Activated CD4-positive, alpha-beta T cell treated with anti-CD3 and anti-CD28 coated beads, Interleukin-2, amount 50 U/mL, for 4 hours (primary cell): ENCODE data around the gene CDH4.

Experiments
- DNase-seq, 2 experiments: peaks; one replicate each; pipeline ENCODE4 v3.0.0-alpha.2; 2020

Gene CDH4

DNA sequence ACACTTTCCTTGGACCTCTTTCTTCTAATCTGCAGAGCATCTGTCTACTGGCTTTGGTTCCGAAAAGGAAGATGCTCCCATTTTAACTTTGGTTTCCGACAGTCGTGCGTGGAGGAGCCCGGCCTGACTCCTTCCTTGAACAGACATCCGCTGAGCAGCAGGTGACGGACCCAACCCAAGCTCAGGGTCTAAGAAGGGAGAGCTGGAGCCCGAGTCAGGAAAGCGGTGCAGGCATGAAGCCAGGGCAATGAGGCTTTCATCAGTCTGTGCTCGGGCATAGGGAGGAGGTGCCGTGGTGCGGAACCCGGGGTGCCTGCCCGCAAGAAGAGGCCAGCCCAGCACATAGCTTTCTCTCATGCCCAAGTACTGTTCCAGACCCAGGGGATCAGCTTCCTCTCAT lies 109.4 kb downstream of the CDH4 start:
- no peak for DNase-seq

DNA sequence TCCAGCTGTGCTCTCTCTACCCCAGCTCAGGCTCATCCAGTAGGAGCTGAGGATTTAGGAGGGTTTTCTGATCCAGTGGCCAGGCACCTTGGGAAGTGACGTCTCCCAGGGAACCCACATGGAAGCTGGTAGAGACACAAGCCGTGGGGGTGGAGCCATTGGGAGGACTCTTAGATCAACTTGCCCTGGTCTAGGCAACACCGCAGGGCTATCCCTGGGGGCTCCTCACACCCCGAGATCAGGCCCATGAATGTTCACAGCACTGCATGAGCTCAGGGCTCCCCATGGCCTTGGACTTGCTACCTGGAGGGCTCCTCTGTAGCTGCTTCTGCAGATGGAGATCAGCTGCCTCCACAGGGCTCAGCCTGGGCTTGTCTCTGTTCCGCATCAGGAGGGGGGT lies 112.1 kb downstream of the CDH4 start:
- no peak for DNase-seq

DNA sequence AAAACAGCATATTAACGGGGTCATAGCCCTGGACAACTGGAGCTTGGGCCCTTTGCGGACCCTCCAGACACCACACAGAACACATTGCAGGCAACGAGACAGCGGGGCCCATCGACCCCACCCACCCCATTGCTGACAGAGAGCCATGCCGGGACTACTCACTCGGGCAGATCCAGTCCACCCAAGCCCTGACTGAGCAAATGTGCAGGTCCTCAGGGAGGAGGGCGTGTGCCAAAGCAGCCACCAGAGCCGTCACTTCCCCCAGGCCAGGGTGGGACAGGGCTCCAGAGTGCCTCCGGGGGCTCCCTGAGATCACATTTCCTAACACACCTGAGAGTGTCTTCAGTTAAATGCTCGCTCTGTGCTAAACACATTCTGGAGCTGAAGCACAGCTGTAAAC lies 114.9 kb downstream of the CDH4 start:
- DNase-seq = no peak

DNA sequence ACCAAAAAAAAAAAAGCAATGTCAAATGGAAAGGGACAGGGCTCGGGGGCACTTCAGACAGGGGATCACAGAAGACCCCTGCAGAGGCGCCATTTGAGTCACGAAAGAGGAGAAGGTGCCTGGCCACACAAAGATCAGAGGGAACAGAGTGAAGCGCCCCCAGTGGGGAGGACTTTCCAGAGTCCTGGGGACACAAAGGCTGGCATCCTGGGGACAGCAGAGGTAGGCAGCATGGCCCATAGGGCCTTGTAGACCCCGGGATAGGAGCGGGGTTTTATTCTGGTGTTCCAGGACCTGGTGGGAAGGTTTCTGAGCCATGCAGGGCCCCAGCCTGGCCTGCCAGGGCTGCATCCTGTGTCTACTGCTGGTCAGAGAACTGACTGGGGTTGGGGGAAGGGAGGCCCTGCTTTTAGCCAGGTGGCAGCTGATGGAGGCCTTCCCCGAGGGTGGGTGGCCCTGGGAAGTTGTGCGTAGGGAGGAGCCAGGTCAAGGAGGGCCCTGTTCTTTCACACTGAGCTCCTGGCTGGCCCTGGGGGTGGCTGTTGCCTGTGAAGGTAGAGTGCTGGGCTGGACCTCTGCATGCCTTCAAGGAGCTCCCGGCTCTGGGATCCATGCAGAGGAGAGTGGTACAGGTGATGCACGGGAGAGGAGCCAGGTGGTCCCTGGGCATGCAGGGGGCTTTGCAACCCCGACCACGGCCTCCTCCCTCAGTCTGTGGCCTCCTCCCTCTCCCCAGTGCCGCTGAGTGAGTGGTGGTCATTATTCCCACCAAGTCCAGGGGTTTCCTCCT lies 117.9 kb downstream of the CDH4 start:
- no peak for DNase-seq

DNA sequence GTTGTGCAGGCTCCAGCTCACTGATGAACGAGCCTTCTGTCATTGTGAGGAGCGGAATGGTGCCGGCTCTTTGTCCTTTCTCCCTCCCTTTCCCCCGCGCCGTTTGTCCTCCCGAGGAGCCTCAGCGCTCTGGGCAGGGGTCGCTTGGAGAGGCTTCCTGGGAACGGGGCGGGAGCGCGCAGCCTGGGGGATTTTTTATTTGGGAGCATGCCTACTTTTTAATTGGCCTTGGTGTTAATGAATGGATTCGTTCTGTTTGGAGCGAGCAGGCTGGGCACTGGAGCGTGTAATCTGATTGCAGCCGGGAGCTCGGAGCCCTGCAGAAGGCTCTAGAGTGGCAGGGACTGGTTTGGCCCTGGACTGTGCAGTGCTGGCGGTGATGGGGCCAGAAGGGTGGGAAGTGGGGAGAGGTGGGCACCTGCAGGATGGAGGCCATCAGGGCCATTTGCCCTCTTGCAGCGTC lies 118.8 kb downstream of the CDH4 start:
- DNase-seq = no peak

DNA sequence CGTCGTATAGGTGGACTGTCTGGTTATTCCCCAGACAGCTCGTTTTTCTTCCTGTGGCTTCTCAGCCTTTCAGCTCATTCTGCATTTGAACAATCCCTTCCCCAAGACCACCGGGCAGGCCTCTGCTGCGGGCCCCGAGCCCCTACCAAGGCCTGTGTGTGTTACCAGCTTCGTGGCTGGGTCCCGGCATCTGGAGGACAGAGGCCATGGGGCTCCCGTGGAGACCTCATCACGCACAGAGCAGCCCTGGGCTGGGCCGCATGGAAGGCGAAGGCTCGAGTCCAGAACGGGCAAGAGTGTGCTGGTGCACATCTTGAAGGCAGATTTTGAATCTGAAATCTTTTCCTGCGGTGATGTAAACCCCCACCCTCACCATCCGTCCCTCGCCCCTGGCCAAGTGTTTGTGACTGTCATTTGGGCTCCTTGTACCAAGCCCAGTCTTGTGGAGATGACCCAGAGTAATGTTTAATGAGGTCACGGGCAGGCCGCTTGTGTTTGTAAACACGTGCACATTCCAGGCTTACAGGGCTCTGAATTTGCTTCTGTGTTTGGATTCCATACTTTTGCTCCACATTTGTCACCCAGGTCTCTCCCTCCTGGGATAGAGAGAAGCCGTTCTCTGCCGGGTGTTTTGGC lies 119.6 kb downstream of the CDH4 start:
- no peak for DNase-seq

DNA sequence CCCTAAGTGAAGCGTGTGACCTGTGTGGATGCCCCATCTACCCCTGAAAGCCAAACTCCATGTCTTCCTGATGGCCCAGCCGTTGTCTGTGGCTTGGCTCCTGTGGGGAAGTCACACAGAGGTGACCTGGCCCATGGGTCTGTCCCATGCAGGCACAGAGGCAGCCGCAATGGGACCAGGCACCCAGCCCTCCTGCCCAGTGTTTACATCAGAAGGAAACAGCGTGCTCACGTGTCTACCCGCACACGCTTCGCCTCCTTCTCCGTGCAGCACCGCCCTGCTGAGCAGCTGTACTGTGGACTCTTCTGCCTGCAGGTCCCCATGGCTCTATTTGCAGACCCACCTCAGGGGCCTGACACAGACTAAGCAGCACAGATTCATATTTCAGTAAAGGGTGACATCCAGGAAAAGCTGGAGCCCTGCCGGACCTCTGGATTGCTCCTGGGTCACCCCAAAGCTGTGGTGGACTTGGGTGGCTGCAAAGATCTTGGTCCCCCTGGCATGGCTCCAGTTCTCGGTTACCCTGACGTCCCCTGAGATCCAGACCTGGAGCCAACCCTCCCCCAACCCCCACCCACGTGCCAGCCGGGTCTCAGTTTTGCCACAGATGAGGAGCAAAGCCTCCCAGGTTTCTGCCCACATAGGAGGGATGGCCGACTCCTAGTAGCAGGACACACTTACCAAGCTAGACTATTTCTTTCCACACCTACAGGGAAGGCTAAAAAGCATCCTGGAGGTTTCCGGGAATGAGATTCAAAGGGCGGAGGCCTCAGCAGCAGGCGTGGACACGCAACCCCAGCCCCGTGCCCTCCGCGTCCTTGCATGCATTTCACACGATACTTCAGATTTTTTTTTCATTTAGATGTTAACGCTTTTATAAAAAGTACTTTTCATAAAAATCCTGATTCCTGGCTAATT lies 120.3 kb downstream of the CDH4 start:
- no peak for DNase-seq

DNA sequence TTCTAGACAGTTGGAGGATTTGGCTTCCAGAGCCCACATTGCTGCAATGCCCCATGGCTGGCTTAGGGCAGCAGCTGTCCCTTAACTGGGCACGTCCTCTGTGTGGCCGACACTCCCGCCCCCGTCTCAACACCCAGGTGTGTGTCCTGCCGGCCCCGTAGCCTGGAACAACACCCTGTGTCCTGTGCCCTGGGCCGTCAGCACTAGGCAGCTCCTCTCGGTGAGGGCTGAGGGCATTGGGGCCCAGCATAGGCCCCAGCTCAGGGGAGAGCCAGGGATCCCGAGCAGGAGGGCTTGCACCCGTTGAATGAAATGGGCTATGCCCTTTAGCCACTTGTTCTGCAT lies 121.0 kb downstream of the CDH4 start:
- DNase-seq = no peak

DNA sequence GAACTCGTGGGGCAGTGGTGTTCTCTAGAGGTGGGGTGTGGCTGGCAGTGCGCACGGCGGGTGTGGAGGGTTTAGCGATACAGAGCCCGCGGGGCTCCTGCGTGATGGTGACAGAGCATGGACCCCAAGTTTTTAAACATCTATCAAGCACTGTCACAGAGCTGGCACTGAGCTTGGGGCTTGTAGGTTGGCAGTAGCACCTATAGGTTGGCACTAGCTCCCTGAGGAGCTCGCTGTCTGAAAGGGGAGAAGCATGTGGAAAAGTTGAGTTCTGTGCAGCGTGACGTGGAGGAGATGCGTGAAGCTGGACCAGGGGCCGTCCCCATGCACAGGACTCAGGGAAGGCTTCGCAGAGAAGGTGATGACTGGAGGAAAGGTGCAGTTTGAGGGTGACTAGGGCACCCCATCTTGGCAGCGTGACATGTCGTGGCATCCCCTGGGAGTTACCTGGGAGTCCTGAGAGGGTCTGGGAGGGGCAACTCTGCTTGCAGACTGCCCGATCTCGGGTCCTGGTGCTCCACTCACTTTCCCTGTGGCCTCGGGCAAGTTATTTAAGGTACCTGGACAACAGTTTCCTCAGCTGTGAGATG lies 122.0 kb downstream of the CDH4 start:
- no peak for DNase-seq

DNA sequence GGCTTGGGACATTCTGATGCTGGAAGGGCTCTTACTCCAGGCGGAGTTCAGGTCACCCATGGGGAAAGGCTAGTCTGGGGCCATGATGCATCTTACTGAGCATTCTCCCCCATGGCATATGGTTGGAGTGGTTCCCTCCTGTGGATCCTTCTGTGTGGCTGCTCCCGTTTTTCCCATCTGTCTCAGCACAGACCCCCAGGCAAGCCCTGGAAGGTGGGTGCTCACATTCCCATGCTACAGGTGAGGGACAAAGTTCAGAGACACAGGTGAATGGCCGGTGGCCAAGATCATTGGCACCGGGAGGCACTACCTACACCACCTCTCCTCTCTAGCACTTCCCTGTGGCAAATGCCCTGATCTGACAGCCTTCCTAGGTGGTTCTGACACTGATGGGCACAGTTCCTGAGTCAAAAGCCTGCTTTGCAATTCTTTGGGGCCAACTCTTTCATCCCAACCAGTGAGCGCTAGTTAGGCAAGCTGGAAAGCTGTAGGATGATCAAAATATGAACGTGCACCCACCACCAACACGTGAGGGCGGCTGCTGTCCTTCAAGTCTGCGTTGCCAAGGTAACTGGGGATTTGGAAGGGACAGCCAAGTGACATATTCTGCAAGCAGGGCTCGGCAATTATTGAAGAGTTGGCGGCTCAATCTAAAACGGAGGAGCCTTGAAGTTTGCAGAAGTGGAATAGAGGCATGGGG lies 124.6 kb downstream of the CDH4 start:
- no peak for DNase-seq

DNA sequence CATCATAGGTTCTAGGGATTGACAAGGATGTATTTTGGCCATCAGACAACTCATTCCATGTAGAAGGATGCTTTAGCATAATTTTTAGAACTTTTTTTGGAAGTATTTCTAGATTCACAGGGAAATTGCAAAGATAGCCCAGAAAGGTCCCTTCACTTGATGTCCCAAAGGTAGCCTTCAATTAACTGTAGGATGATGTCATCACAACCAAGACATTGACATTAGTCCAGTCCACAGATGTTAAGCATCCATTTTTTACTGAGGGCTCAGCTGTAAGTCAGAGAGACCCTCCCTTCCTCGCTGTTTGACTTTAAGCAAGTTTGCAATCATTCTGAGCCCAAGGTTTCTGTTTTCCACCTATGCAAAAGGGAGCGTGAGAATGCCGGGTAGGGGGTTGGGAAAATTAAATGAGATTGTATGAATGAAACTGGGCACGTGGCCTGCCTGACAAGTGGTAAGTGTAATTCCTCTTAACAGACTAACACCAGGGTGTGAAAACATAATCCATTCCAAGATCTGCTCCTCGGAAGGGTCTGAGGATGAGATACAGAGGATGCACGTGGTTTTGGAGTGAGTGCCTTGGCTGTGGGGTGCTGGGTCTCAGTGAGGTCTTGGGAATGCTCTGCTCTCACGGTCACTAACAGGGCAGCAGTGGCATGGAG lies 126.8 kb downstream of the CDH4 start:
- no peak for DNase-seq

DNA sequence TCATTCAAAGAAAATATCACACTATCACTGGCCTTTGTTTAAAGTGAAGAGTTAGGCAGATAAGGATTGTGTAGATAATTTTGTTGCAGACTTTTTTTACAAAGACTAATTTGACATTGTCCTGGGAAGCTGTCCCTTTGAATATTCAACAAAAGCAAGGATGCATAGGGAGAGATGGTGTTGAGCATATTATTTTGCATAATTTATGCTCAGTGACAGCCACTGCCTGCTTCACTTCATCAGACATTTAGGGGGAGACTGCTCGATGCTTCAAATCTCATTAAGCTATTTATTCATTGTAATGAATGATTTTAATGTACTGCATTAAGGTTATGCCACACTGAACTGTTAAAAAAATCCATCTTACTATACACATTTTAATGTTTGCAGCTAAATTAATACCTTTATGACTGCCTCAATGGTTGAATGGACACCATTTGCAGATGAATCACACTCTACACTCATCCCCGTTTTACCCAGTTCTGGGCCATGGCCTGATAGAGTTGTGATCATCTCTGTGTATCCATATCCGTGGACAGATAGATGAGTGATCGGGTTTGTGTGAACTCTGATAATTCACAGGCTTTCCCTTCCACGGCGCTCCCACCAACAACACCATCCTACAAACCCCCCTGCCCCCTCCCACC lies 128.0 kb downstream of the CDH4 start:
- DNase-seq = no peak

DNA sequence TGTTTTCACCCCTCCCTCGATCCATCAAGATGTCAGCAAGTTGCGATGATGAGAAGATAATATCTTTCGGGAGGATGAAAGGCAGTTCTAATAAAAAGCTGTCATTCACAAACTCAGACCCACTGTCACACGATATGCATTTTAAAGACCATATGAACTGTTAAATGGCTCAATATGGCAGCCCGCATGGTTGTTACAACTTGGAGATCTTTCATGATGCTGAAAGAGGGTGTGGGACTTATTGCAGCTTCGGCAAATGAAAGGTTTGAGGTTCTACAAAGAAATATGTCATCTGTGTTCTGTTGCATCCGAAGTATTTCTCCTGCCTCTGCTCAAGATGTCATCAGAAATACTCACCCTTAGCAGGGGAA lies 128.5 kb downstream of the CDH4 start:
- DNase-seq = no peak

DNA sequence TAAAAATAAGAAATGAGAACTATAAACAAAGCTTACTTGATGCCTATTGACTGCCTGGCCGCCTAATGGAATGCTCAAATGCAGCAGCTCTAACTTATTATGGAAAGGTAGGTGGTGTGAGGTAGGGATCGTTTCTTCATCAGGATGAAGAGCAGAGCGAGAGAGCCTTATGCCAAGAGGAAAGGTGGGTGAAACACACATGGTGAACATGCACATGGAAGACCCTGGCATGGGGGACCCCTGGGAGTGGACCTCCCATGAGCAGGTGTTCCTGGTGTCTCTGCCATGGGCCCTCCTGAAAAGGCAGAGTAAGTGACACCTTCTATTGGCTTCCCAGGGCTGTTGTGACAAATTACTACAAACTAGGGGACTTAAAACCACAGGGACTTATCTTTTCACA lies 130.1 kb downstream of the CDH4 start:
- DNase-seq = no peak

DNA sequence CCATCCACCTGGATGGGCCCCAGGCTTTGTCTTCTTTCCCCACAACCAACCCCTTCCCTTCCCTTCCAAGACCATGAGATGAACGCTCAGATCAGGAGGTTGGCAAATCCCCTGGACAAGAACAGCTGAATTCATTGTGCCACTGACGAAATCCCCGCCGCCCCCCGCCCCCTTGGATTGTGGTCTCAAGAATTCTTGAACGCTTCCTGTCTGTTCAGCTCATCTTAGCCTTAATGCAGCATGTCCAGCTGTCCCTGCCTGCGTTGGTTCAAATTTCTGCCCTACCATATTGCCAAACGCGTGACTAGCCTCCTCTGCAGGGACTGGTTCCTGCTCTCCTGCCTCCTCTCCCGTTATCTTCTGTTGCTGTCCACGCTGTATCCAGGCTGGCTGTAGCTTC lies 133.2 kb downstream of the CDH4 start:
- DNase-seq = no peak

DNA sequence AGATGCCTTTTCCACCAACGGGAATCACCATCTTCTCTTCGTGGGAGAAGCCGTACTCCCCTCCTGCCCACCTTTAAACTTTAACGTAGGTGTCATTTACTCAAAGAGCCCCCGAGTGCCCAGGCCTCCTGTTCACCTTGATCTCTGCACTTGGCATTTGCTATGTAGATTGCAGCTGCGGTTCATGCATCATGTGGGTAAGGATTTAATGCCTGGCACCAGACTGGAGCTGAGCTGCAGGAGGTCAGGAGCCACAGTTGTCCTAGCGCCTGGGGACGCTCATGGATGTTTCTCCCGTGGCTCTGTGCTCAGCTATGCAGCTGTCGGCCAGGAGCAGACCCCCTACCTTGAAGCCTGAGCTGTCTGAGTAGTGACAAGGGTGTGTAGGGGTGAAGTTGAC lies 133.7 kb downstream of the CDH4 start:
- no peak for DNase-seq

DNA sequence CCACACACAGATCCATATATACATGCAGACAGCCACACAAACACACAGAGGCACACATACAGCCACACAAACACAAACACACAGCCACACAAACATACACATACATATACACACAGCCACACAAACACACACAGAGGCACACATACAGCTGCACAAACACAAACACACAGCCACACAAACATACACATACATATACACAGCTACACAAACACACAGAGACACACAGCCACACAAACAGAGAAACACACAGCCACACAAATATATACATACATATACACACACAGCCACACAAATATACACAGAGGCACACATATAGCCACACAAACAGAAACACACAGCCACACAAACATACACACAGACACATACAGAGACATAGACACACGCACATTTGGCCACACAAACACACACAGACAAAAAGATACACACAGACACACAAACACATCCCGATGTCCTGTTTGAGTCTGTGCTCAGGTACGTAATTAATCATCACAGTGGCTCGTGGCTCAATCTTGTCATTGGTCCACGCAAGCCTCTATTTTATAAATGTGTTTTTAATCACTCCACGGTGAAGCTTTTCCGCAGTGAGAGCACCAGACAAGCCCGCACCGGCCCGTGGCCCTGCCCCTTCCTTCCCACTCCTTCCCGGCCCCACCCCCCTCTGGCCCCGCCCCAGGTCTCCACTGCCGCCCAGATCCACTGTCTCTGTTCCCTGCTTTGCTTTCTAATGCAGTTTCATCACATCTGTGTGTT lies 135.3 kb downstream of the CDH4 start:
- no peak for DNase-seq

DNA sequence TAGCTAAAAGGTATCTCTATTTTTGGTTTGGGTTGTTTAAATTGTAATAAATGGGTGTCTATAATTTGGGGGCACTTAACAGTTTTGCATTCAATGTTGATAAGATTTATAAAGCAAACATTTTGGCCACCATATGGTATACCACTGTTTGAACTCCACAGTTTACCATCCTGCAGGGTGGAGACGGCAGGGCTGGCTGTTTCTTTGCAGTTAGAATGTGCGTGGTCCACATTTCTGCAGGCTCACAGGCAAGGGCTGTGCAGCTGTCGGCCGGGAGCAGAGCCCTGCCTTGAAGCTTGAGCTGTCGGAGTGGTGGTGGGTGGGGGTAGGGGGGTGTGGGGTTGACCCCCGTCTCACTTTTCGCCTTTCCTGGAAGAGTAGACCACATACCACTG lies 135.9 kb downstream of the CDH4 start:
- DNase-seq = no peak

DNA sequence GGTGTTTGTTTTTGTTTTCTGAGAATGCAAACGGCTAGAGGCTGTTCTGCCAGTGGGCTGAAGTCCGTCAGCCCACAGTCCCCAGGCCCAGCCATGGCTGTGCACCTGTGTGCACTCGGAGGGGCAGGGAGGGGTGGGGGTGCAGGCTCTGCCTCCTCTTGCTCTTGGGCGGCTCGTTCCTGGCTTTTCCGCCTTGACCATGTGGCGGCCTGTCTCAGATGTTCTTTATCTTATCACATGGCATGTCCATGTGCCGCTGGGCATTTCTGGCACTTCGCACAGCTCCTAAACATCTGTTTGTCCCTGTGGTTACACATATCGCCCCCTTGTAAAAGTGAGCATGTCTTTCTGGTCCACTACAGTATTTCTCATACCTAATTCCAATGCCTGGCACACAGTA lies 137.0 kb downstream of the CDH4 start:
- DNase-seq = no peak

DNA sequence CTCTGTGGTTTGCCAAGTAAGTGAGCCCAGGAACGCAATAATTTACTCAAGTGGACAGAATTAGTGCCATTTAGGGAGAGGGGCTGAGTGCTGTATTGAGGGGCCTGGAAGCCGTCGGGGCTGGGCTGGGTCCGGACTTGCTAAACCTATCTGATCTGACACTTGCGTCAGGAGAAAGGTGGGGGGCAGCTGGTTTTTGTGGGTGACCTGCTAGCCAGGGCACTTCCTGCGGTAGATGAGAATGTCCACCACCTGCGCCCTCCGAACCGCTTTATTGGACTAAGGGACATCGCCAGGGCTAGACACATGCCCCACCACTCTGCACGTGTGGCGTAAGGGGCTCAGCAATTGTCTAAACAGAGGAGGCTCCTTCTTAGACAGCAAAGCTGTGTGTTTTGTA lies 139.1 kb downstream of the CDH4 start:
- no peak for DNase-seq
